Body of pancreas (tissue), 4 donors: ENCODE results near the gene CEP170. TPM values are rescaled to one million over a fixed set of nuclear protein-coding genes. Genes with fewer than 3 reads are reported as not detected.

Experiments
- ATAC-seq: fragments of 150-250 bp; one replicate; pipeline ENCODE4 v1.9.1; 2016
- DNase-seq, 4 donors: peaks; one replicate each; pipeline ENCODE4 v3.0.0-alpha.2; 2019
- H3K27ac ChIP-seq, 4 donors: fragments of 200-600 bp; sonication (generic); 1 replicate in 3 of 4; 2 replicates in 1 of 4; pipeline versions ENCODE4 v1.5.1 to v1.6.1; 2016 to 2019; ENCODE audit warnings: mild to moderate bottlenecking in 1 of 4, mixed read lengths in 1 of 4, moderate library complexity in 1 of 4
- H3K27me3 ChIP-seq, 2 donors: fragments of 200-600 bp; sonication (generic); one replicate each; pipeline ENCODE4 v1.6.0; 2016; ENCODE audit warnings: mild to moderate bottlenecking in 1 of 2
- H3K36me3 ChIP-seq, 2 donors: fragments of 200-600 bp; sonication (generic); replicated peaks in 1 of 2; 2 replicates each; pipeline ENCODE4 v1.5.1; 2016; ENCODE audit warnings: low read depth in 2 of 2; ENCODE audit not compliant: insufficient read depth in 1 of 2
- H3K4me1 ChIP-seq: fragments of 200-600 bp; sonication (generic); one replicate; pipeline ENCODE4 v1.6.0; 2016
- H3K4me3 ChIP-seq, 2 donors: fragments of 200-600 bp; sonication (generic); 1 replicate in 1 of 2; 2 replicates in 1 of 2; pipeline ENCODE4 v1.5.1; 2016 to 2019
- H3K9me3 ChIP-seq, 3 donors: fragments of 200-600 bp; sonication (generic); 1 replicate in 2 of 3; 2 replicates in 1 of 3; pipeline ENCODE4 v1.5.1; 2016
- CTCF ChIP-seq, 7 experiments: fragments of 450-650 bp in 4 of 7; fragments of 200-600 bp in 3 of 7; sonication (generic) in 3 of 7; IDR thresholded peaks; one replicate each; pipeline ENCODE4 v1.5.1; 2016 to 2019; ENCODE audit warnings: antibody characterized with exemption in 7 of 7
- POLR2A ChIP-seq, 3 donors: fragments of 450-650 bp; IDR thresholded peaks; one replicate each; pipeline ENCODE4 v1.6.1; 2016; ENCODE audit warnings: antibody characterized with exemption in 3 of 3, mild to moderate bottlenecking in 2 of 3
- WGBS, 2 donors: methylation state at CpG; one replicate each; pipeline ENCODE4 v1.1.5; 2017; 5-methylcytosine and 5-hydroxymethylcytosine counted together
- intact Hi-C: fragments of 100-400 bp; cut with DNase I; formaldehyde crosslinking; loops from one replicate; pipeline ENCODE4 v1.15.1; 2023
- total RNA-seq, 2 donors: library from RNA; depleted of rRNA; stranded (reverse); fragments of >200 nt; gene quantifications; one replicate each; pipeline ENCODE4 v1.1.0, GENCODE V29; 2016

Gene CEP170
- 10 to 100 TPM; 17.5 to 22.3 TPM for total RNA-seq

- H3K9me3 ChIP-seq: no peaks in the 10 kb centered on the region
- intact Hi-C loops: no loop called here
- DNase-seq (peak; percentile 88 to 94 (median 92)), ATAC-seq (peak; percentile 71)
- TF ChIP-seq POLR2A (IDR thresholded peaks at IDR 0.05): peak; percentile 32 to 72 (median 61)
- no peak for TF ChIP-seq CTCF (IDR thresholded peaks at IDR 0.05)
- H3K27me3 ChIP-seq: no peaks in the 10 kb centered on the region
- peak within 1 kb of the TSS; percentile 90 to 95 for H3K4me3 ChIP-seq
- peak within 1 kb of the TSS; percentile 75 to 90 (median 86) for H3K27ac ChIP-seq
- H3K36me3 ChIP-seq: no peaks in the 10 kb centered on the region
- H3K4me1 ChIP-seq: peaks cover 23% of the 10 kb centered on the region
- 0% methylated on average over 19 to 59 of the region's 74 CpGs for WGBS, 2 donors
Measured at GRCh38 chr1:243254927-243255790, at the start of gene CEP170. Gene CEP170 (minus strand): TSS chr1:243255281. CDS start chr1:243225280, 30,001 bp downstream.

- DNase-seq (no peak), ATAC-seq (no peak)
- 65 to 93% methylated on average over 2 of the region's 2 CpGs for WGBS, 2 donors
- Histone ChIP-seq H3K27ac (no peak overlapping the region), H3K9me3 (no peaks in the 10 kb centered on the region), H3K4me3 (no peak overlapping the region), H3K4me1 (no peaks in the 10 kb centered on the region), H3K36me3 (no peaks in the 10 kb centered on the region), H3K27me3 (no peaks in the 10 kb centered on the region)
- no peak for TF ChIP-seq CTCF (IDR thresholded peaks at IDR 0.05)
- TF ChIP-seq POLR2A (IDR thresholded peaks at IDR 0.05): no peak
- intact Hi-C loops: no loop called here
Measured at GRCh38 chr1:243301059-243301458, 46.0 kb upstream of the CEP170 start.

GRCh38 chr1:243299069-243299468 lies 44.0 kb upstream of the CEP170 start:
- Histone ChIP-seq H3K27ac (no peak overlapping the region), H3K27me3 (no peaks in the 10 kb centered on the region), H3K9me3 (no peaks in the 10 kb centered on the region), H3K4me1 (no peaks in the 10 kb centered on the region), H3K4me3 (no peak overlapping the region), H3K36me3 (no peaks in the 10 kb centered on the region)
- intact Hi-C loops: no loop called here
- 95 to 100% methylated on average over 1 of the region's 1 CpG for WGBS, 2 donors
- no peak for ATAC-seq
- no peak for DNase-seq
- TF ChIP-seq CTCF (IDR thresholded peaks at IDR 0.05) (no peak), POLR2A (IDR thresholded peaks at IDR 0.05) (no peak)

GRCh38 chr1:243294723-243295121 lies 39.6 kb upstream of the CEP170 start:
- Histone ChIP-seq H3K9me3 (no peaks in the 10 kb centered on the region), H3K27ac (no peak overlapping the region), H3K27me3 (no peaks in the 10 kb centered on the region), H3K4me1 (no peaks in the 10 kb centered on the region), H3K4me3 (no peak overlapping the region), H3K36me3 (no peaks in the 10 kb centered on the region)
- TF ChIP-seq CTCF (IDR thresholded peaks at IDR 0.05) (no peak), POLR2A (IDR thresholded peaks at IDR 0.05) (no peak)
- intact Hi-C loops: no loop called here
- 72 to 74% methylated on average over 3 of the region's 3 CpGs for WGBS, 2 donors
- ATAC-seq (no peak), DNase-seq (no peak)
